ENCODE results near the gene NENF.

The NENF gene

GRCh38 chr1:212415107-212415841 lies 17.4 kb upstream of the NENF start:
- peak overlapping the region; percentile 91 for H3K4me3 ChIP-seq (replicated peaks; ENCODE audit: low read depth, low read length)
- TF ChIP-seq CTCF (IDR thresholded peaks at IDR 0.05; ENCODE audit: low read length, missing control alignments) = no peak
- no peak for DNase-seq (ENCODE audit: low read depth)

GRCh38 chr1:212421165-212421564 lies 11.6 kb upstream of the NENF start:
- no peak overlapping the region for H3K4me3 ChIP-seq (replicated peaks; ENCODE audit: low read depth, low read length)
- no peak for TF ChIP-seq CTCF (IDR thresholded peaks at IDR 0.05; ENCODE audit: low read length, missing control alignments)
- no peak for DNase-seq (ENCODE audit: low read depth)

- H3K4me3 ChIP-seq (replicated peaks; ENCODE audit: low read depth, low read length) = no peak overlapping the region
- no peak for DNase-seq (ENCODE audit: low read depth)
- no peak for TF ChIP-seq CTCF (IDR thresholded peaks at IDR 0.05; ENCODE audit: low read length, missing control alignments)
Measured at GRCh38 chr1:212423879-212424278, 8.8 kb upstream of the NENF start.

- DNase-seq (ENCODE audit: low read depth) = no peak
- TF ChIP-seq CTCF (IDR thresholded peaks at IDR 0.05; ENCODE audit: low read length, missing control alignments) = no peak
- H3K4me3 ChIP-seq (replicated peaks; ENCODE audit: low read depth, low read length) = no peak overlapping the region
Measured at GRCh38 chr1:212428496-212428895, 4.2 kb upstream of the NENF start.

- DNase-seq (ENCODE audit: low read depth) = no peak
- TF ChIP-seq CTCF (IDR thresholded peaks at IDR 0.05; ENCODE audit: low read length, missing control alignments) = no peak
Measured at GRCh38 chr1:212430416-212430815, 2.3 kb upstream of the NENF start.

GRCh38 chr1:212430955-212431394 lies 1.7 kb upstream of the NENF start:
- peak; percentile 14 for DNase-seq (ENCODE audit: low read depth)
- no peak overlapping the region for H3K4me3 ChIP-seq (replicated peaks; ENCODE audit: low read depth, low read length)
- TF ChIP-seq CTCF (IDR thresholded peaks at IDR 0.05; ENCODE audit: low read length, missing control alignments) = no peak

More at GRCh38 chr1:212430416-212430815, 2.3 kb upstream of the NENF start:
- H3K4me3 ChIP-seq (replicated peaks; ENCODE audit: low read depth, low read length) = no peak overlapping the region

- no peak overlapping the region for H3K4me3 ChIP-seq (replicated peaks; ENCODE audit: low read depth, low read length)
- DNase-seq (ENCODE audit: low read depth) = no peak
- no peak for TF ChIP-seq CTCF (IDR thresholded peaks at IDR 0.05; ENCODE audit: low read length, missing control alignments)
Measured at GRCh38 chr1:212431644-212432043, 1.1 kb upstream of the NENF start.
